Measurements from ENCODE around the gene L3MBTL1. TPM values are rescaled to one million over a fixed set of nuclear protein-coding genes. Genes with fewer than 3 reads are reported as not detected.

L3MBTL1 gene
- total RNA-seq, 1 experiment from 2014 or later: 24.9 TPM

GRCh38 chr20:43532416-43533055, 25.0 kb downstream of the L3MBTL1 start:
- in situ Hi-C loops (cut with HindIII; ENCODE audit: low pct_unique_long_range_greater_than_20kb, low sequenced_read_pairs): no loop called here
- intact Hi-C loops (cut with micrococcal nuclease; ENCODE audit: unreplicated experiment): no loop called here

GRCh38 chr20:43533060-43533459, 25.6 kb downstream of the L3MBTL1 start:
- Histone ChIP-seq H3K36me3 (ENCODE audit: control insufficient read depth, insufficient read depth, low read length) (no peaks in the 10 kb centered on the region; the same call in 1 of the 2 replicates), H3K4me1 (ENCODE audit: control insufficient read depth, insufficient read depth, low read length) (no peaks in the 10 kb centered on the region), H3K4me3 (ENCODE audit: low read depth in 2 of 2, low read length in 2 of 2) (no peak overlapping the region), H3K27me3 (ENCODE audit: control insufficient read depth, insufficient read depth, low read length) (no peaks in the 10 kb centered on the region), H3K27ac (ENCODE audit: low read length) (no peak overlapping the region), H3K9me3 (ENCODE audit: control insufficient read depth, insufficient read depth, low read depth, low read length) (no peaks in the 10 kb centered on the region)
- POLR2A ChIA-PET: interaction anchor here (0.6 kb wide), 1 partner anchor 59 kb away, joined by 3 read pairs; no protein-coding TSS in a partner anchor
- ATAC-seq (no peak), DNase-seq (ENCODE audit: low read depth, low spot score) (no peak)
- BruUV-seq (replicated peaks): no TSS peak
- intact Hi-C loops (cut with micrococcal nuclease; ENCODE audit: unreplicated experiment) (no loop called here), in situ Hi-C loops (cut with HindIII; ENCODE audit: low pct_unique_long_range_greater_than_20kb, low sequenced_read_pairs) (no loop called here)
- CTCF ChIA-PET: no interaction called here
- no peak for TF ChIP-seq POLR2AphosphoS5 (IDR thresholded peaks at IDR 0.05; ENCODE audit: low read depth, low read length)
- no peak for TF ChIP-seq REST (IDR thresholded peaks at IDR 0.05; ENCODE audit: insufficient read depth in 1 of 2, low read depth in 2 of 2, low read length in 1 of 2)
- TF ChIP-seq CTCF (IDR thresholded peaks at IDR 0.05): no peak
- no peak for TF ChIP-seq TCF7L2 (IDR thresholded peaks at IDR 0.05; ENCODE audit: low read depth, low read length)
- TF ChIP-seq SIN3A (IDR thresholded peaks at IDR 0.05; ENCODE audit: borderline replicate concordance, insufficient read depth, low read depth, low read length): no peak

More at GRCh38 chr20:43532416-43533055, 25.0 kb downstream of the L3MBTL1 start:
- DNase-seq (ENCODE audit: low read depth, low spot score) (no peak), ATAC-seq (no peak)
- Histone ChIP-seq H3K9me3 (ENCODE audit: control insufficient read depth, insufficient read depth, low read depth, low read length) (no peaks in the 10 kb centered on the region), H3K4me1 (ENCODE audit: control insufficient read depth, insufficient read depth, low read length) (no peaks in the 10 kb centered on the region), H3K4me3 (ENCODE audit: low read depth in 2 of 2, low read length in 2 of 2) (no peak overlapping the region), H3K36me3 (ENCODE audit: control insufficient read depth, insufficient read depth, low read length) (no peaks in the 10 kb centered on the region; the same call in 1 of the 2 replicates), H3K27ac (ENCODE audit: low read length) (no peak overlapping the region), H3K27me3 (ENCODE audit: control insufficient read depth, insufficient read depth, low read length) (no peaks in the 10 kb centered on the region)
- no TSS peak for BruUV-seq (replicated peaks)
- CTCF ChIA-PET: no interaction called here
- POLR2A ChIA-PET: interaction anchor here (0.6 kb wide), 1 partner anchor 58 kb away, joined by 3 read pairs; no protein-coding TSS in a partner anchor
- TF ChIP-seq REST (IDR thresholded peaks at IDR 0.05; ENCODE audit: insufficient read depth in 1 of 2, low read depth in 2 of 2, low read length in 1 of 2) (no peak), POLR2AphosphoS5 (IDR thresholded peaks at IDR 0.05; ENCODE audit: low read depth, low read length) (no peak), CTCF (IDR thresholded peaks at IDR 0.05) (no peak)

Data from Panc1 (cell line).